WTC11 (cell line): ENCODE data around the gene CTRL. TPM values are rescaled to one million over a fixed set of nuclear protein-coding genes. Genes with fewer than 3 reads are reported as not detected.

Experiments used
- ATAC-seq: fragments of 200-7000 bp; cut with Tn5 transposase; 2 replicates; pipeline ENCODE4 v1.10.0; 2021; ENCODE audit warnings: mild to moderate bottlenecking, moderate library complexity
- Bru-seq: library from RNA; stranded (reverse); fragments of 400-500 nt; gene quantifications from one replicate; lab custom pipeline; 2021; lab: Mats Ljungman, UMichigan
- CTCF ChIA-PET: fragments of 300-600 bp; sonication (Branson Sonifier 250); formaldehyde crosslinking; loops from one replicate; lab custom pipeline; 2021; ENCODE audit warnings: antibody characterized with exemption; lab: Charles Lee
- POLR2A ChIA-PET: fragments of 350-600 bp; sonication (Branson Sonifier 250); formaldehyde crosslinking; loops from one replicate; lab custom pipeline; 2021; ENCODE audit warnings: antibody characterized with exemption; lab: Charles Lee
- DNase-seq: peaks from one replicate; pipeline ENCODE4 v3.0.0; 2021; ENCODE audit warnings: low spot score
- H3K27ac Mint-ChIP-seq: 2 replicates; pipeline ENCODE4 v1.8.0; 2021; ENCODE audit warnings: mixed read lengths
- H3K27me3 Mint-ChIP-seq: 2 replicates; pipeline ENCODE4 v1.8.0; 2021; ENCODE audit warnings: low read depth, mild to moderate bottlenecking, moderate library complexity, mixed read lengths
- H3K36me3 Mint-ChIP-seq: 2 replicates; pipeline ENCODE4 v1.8.0; 2021; ENCODE audit warnings: mixed read lengths
- H3K4me1 Mint-ChIP-seq: 2 replicates; pipeline ENCODE4 v1.8.0; 2022; ENCODE audit warnings: mixed read lengths
- H3K4me3 Mint-ChIP-seq: 2 replicates; pipeline ENCODE4 v1.8.0; 2021; ENCODE audit warnings: mild to moderate bottlenecking, moderate library complexity, mixed read lengths
- H3K9me3 Mint-ChIP-seq: 2 replicates; pipeline ENCODE4 v1.8.0; 2021; ENCODE audit warnings: mixed read lengths
- ATF6 ChIP-seq: sonication (generic); formaldehyde crosslinking; IDR thresholded peaks from 2 replicates; pipeline ENCODE4 v1.8.1; 2023; ENCODE audit warnings: mild to moderate bottlenecking, missing genetic modification reagents
- CTCF ChIP-seq: fragments of 200-600 bp; IDR thresholded peaks from 2 replicates; pipeline ENCODE4 v1.8.0; 2022; ENCODE audit warnings: antibody characterized with exemption
- EMX1 ChIP-seq: fragments of 250-450 bp; sonication (Bioruptor Pico); IDR thresholded peaks from 2 replicates; pipeline ENCODE4 v1.8.0; 2021; ENCODE audit warnings: mild to moderate bottlenecking
- FOXP1 ChIP-seq: sonication (generic); formaldehyde crosslinking; IDR thresholded peaks from 2 replicates; pipeline ENCODE4 v1.8.0; 2022; ENCODE audit warnings: missing genetic modification reagents, mild to moderate bottlenecking, moderate library complexity, borderline replicate concordance
- FOXP4 ChIP-seq: sonication (generic); formaldehyde crosslinking; IDR thresholded peaks from 2 replicates; pipeline ENCODE4 v1.8.0; 2022; ENCODE audit warnings: mild to moderate bottlenecking, missing genetic modification reagents
- HMGXB4 ChIP-seq: sonication (generic); formaldehyde crosslinking; IDR thresholded peaks from 2 replicates; pipeline ENCODE4 v1.8.1; 2023; ENCODE audit warnings: mild to moderate bottlenecking, moderate library complexity, missing genetic modification reagents
- MYBL2 ChIP-seq: sonication (generic); formaldehyde crosslinking; IDR thresholded peaks from 2 replicates; pipeline ENCODE4 v1.8.1; 2023; ENCODE audit warnings: mild to moderate bottlenecking, moderate library complexity, missing genetic modification reagents
- OVOL2 ChIP-seq: fragments of 250-450 bp; sonication (Bioruptor Pico); IDR thresholded peaks from 2 replicates; pipeline ENCODE4 v1.9.0; 2021; ENCODE audit warnings: mild to moderate bottlenecking, borderline replicate concordance
- RORB ChIP-seq: fragments of 250-450 bp; sonication (Bioruptor Pico); IDR thresholded peaks from 2 replicates; pipeline ENCODE4 v1.9.0; 2021; ENCODE audit warnings: mild to moderate bottlenecking
- SP1 ChIP-seq: sonication (generic); formaldehyde crosslinking; conservative IDR thresholded peaks from 2 replicates; pipeline ENCODE4 v1.8.1; 2022; ENCODE audit warnings: missing genetic modification reagents
- ZBTB21 ChIP-seq: sonication (generic); formaldehyde crosslinking; IDR thresholded peaks from 2 replicates; pipeline ENCODE4 v1.8.1; 2023; ENCODE audit warnings: mild to moderate bottlenecking, missing genetic modification reagents, borderline replicate concordance
- ZBTB43 ChIP-seq: sonication (generic); formaldehyde crosslinking; IDR thresholded peaks from 2 replicates; pipeline ENCODE4 v1.8.1; 2023; ENCODE audit warnings: mild to moderate bottlenecking, missing genetic modification reagents
- ZNF121 ChIP-seq: sonication (generic); formaldehyde crosslinking; IDR thresholded peaks from 2 replicates; pipeline ENCODE4 v1.8.0; 2023; ENCODE audit warnings: missing genetic modification reagents
- ZNF263 ChIP-seq: sonication (generic); formaldehyde crosslinking; IDR thresholded peaks from 2 replicates; pipeline ENCODE4 v1.8.1; 2022; ENCODE audit warnings: low read depth, mild to moderate bottlenecking, moderate library complexity, missing genetic modification reagents
- long read RNA-seq, 3 experiments: library from RNA in 1 of 3; library from capped mRNA in 1 of 3; library from polyadenylated mRNA in 1 of 3; unstranded in 2 of 3; stranded (forward) in 1 of 3; transcript quantifications; one replicate each; pipeline ENCODE4 v2.0.0, GENCODE V29; 2021
- total RNA-seq: library from RNA; stranded (reverse); gene quantifications from 3 replicates; pipeline ENCODE4 v1.2.3, GENCODE V29; 2021

The CTRL gene
- 1.7 to 3.6 TPM (median 2.8 TPM) in 3 replicates for total RNA-seq
- Bru-seq, nascent RNA: percentile 51 among the genes with signal in this experiment
- long read RNA-seq, experiment 1, partial matches to known transcripts: 0 of 1 reads
- long read RNA-seq, experiment 1, other reads (novel, unspliced or antisense): 1 of 1 reads
- long read RNA-seq, experiment 2, partial matches to known transcripts: 0 of 1 reads
- long read RNA-seq, experiment 2, other reads (novel, unspliced or antisense): 0 of 1 reads
- long read RNA-seq, experiment 3: 0 reads

GRCh38 chr16:67931712-67932461 lies at the start of gene CTRL:
Gene CTRL, minus strand, starts transcription at chr16:67931862. Its CDS starts 10 bp downstream, at chr16:67931852.
- Mint-ChIP-seq H3K36me3 (peaks cover 6% of the 10 kb centered on the region), H3K9me3 (no peaks in the 10 kb centered on the region), H3K27ac (peak within 1 kb of the TSS; percentile 23; the same call in 1 of the 2 replicates), H3K4me1 (peaks cover 17% of the 10 kb centered on the region), H3K4me3 (no peak within 1 kb of the TSS), H3K27me3 (no peaks in the 10 kb centered on the region)
- no peak for TF ChIP-seq EMX1 (CRISPR knock-in tag)
- TF ChIP-seq ZBTB21 (CRISPR knock-in tag): no peak
- no peak for TF ChIP-seq ZNF121 (CRISPR knock-in tag)
- no peak for TF ChIP-seq MYBL2 (CRISPR knock-in tag)
- no peak for TF ChIP-seq OVOL2 (CRISPR knock-in tag)
- no peak for TF ChIP-seq FOXP4 (CRISPR knock-in tag)
- no peak for TF ChIP-seq RORB (CRISPR knock-in tag)
- TF ChIP-seq ZNF263 (CRISPR knock-in tag): no peak
- ATAC-seq: no peak
- DNase-seq: no peak
- POLR2A ChIA-PET: no interaction called here
- CTCF ChIA-PET: interaction anchor here (0.6 to 9.2 kb wide), 5 partner anchors 10 to 447 kb away, joined by 3 to 144 read pairs (median 5); partner anchors contain the start of gene NRN1L

GRCh38 chr16:67979955-67980678 lies 48.5 kb upstream of the CTRL start, which contains the start of gene DPEP3:
Gene DPEP3, minus strand, starts transcription at chr16:67980499. Its CDS starts 119 bp downstream, at chr16:67980380.
- POLR2A ChIA-PET: no interaction called here
- H3K27me3 Mint-ChIP-seq: peaks cover 13% of the 10 kb centered on the region
- peak; percentile 83 for DNase-seq
- no peaks in the 10 kb centered on the region for H3K36me3 Mint-ChIP-seq
- peak; percentile 89 for ATAC-seq
- H3K9me3 Mint-ChIP-seq: no peaks in the 10 kb centered on the region
- no peak within 1 kb of the TSS for H3K27ac Mint-ChIP-seq
- peaks cover 6% of the 10 kb centered on the region for H3K4me1 Mint-ChIP-seq
- TF ChIP-seq CTCF (peak; percentile 80), ATF6 (no peak), HMGXB4 (CRISPR knock-in tag) (peak; percentile 88; the same call in 1 of the 2 replicates), SP1 (peak; percentile 54; the same call in 1 of the 2 replicates), FOXP1 (CRISPR knock-in tag) (peak; percentile 49; the same call in 1 of the 2 replicates), ZBTB43 (CRISPR knock-in tag) (no peak)
- TF ChIP-seq, all 79 proteins: peak for 4
- no peak within 1 kb of the TSS for H3K4me3 Mint-ChIP-seq
- CTCF ChIA-PET: interaction anchor here (0.7 to 4.3 kb wide), 9 partner anchors 10 to 60 kb away, joined by 3 to 13 read pairs (median 3); partner anchors contain the start of genes DPEP2NB and SLC12A4
